SU-DHL-6 (cell line): Measurements from ENCODE around the gene ACO2.
A peak's percentile ranks its signal among the peaks of the same experiment; 100 is the strongest.

Experiments used
- H2AFZ ChIP-seq: fragments of 200-600 bp; sonication (generic); 2 replicates; pipeline ENCODE4 v1.6.1; 2014; ENCODE audit warnings: low read depth, mild to moderate bottlenecking, moderate library complexity, mixed read lengths, antibody characterized with exemption, low read length; ENCODE audit not compliant: severe bottlenecking
- H3F3A ChIP-seq: fragments of 200-600 bp; shearing (Covaris generic); 2 replicates; pipeline ENCODE4 v1.6.0; 2016; ENCODE audit warnings: antibody characterized with exemption, mild to moderate bottlenecking; ENCODE audit not compliant: insufficient read depth
- H3K27ac ChIP-seq: fragments of 200-600 bp; sonication (generic); 2 replicates; pipeline ENCODE4 v1.5.1; 2016; ENCODE audit warnings: low read depth, mild to moderate bottlenecking, low read length, moderate library complexity, mixed read lengths
- H3K27me3 ChIP-seq: fragments of 200-600 bp; sonication (generic), shearing (Covaris generic); 2 replicates; pipeline ENCODE4 v1.6.0; 2014; ENCODE audit warnings: mild to moderate bottlenecking, low read length
- H3K36me3 ChIP-seq: fragments of 200-600 bp; sonication (generic); 2 replicates; pipeline ENCODE4 v1.6.1; 2014; ENCODE audit warnings: mild to moderate bottlenecking, low read length, mixed read lengths
- H3K4me2 ChIP-seq: fragments of 300-600, 200-600 bp; shearing (Covaris generic), sonication (generic); 2 replicates; pipeline ENCODE4 v1.6.0; 2014; ENCODE audit warnings: low read length, low read depth, mild to moderate bottlenecking; ENCODE audit not compliant: poor library complexity, severe bottlenecking
- H3K4me3 ChIP-seq: fragments of 200-600 bp; sonication (generic); 2 replicates; pipeline ENCODE4 v1.5.1; 2014; ENCODE audit warnings: antibody characterized with exemption, low read length, mild to moderate bottlenecking, mixed read lengths; ENCODE audit not compliant: insufficient read depth, poor library complexity, severe bottlenecking
- H3K79me2 ChIP-seq: fragments of 200-600 bp; sonication (generic); 2 replicates; pipeline ENCODE4 v1.6.1; 2014; ENCODE audit warnings: mild to moderate bottlenecking, low read length, moderate library complexity; ENCODE audit not compliant: insufficient read depth
- H3K9ac ChIP-seq: fragments of 200-600 bp; sonication (generic); 2 replicates; pipeline ENCODE4 v1.7.0; 2014; ENCODE audit warnings: mild to moderate bottlenecking, low read length
- H3K9me2 ChIP-seq: fragments of 200-600 bp; sonication (generic); replicated peaks from 2 replicates; pipeline ENCODE4 v1.6.1; 2014; ENCODE audit warnings: low read length; ENCODE audit not compliant: insufficient read depth
- H3K9me3 ChIP-seq: fragments of 200-600 bp; sonication (generic); 2 replicates; pipeline ENCODE4 v1.6.1; 2014; ENCODE audit warnings: low read length, mixed read lengths; ENCODE audit not compliant: insufficient read depth
- H4K20me1 ChIP-seq: fragments of 200-600 bp; sonication (generic); 2 replicates; pipeline ENCODE4 v1.6.1; 2014; ENCODE audit warnings: low read depth, mild to moderate bottlenecking, antibody characterized with exemption, low read length, moderate library complexity, mixed read lengths
- EZH2phosphoT487 ChIP-seq: fragments of 200-600 bp; sonication (generic), shearing (Covaris generic); conservative IDR thresholded peaks from 2 replicates; pipeline ENCODE4 v1.6.1; 2018; ENCODE audit warnings: mild to moderate bottlenecking, antibody characterized with exemption, low read length, moderate library complexity, mixed read lengths
- TF ChIP-seq, protein P1 (sequence below): fragments of 200-600 bp; sonication (generic); IDR thresholded peaks from one replicate; pipeline ENCODE4 v1.5.1; 2017; ENCODE audit warnings: antibody characterized with exemption, mild to moderate bottlenecking, low read length, moderate library complexity; ENCODE audit not compliant: insufficient read depth, poor library complexity, severe bottlenecking

Gene ACO2

DNA sequence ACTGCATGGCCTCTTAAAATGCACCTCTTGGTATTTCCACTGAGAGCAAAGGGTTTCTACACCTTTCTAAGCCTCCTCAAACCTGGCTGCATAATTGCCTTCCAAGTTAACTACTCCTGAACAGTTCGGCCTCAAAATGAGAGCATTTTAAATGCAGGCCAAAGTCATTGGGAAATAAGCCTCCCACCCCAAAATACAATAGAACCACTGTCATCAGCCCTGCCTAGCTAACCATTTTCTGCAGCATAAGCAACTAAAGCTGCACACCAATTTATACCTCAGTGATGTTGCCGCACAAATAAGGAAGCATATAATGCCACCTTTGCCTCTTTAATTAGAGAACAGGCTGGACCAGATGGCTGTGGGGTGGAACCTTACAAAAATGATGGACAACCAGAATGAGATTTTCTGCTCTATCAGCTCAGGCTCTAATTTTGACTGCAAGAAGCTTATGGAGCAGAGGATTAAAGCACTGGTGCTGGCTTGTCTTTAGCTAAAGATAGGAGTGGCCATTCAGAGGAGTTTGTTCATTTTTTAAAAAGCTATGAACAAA, 26.6 kb upstream of the ACO2 start:
- Histone ChIP-seq H3F3A (peaks cover 25% of the 10 kb centered on the region), H3K9me2 (no peaks in the 10 kb centered on the region), H3K9me3 (no peaks in the 10 kb centered on the region), H3K79me2 (peaks cover 79% of the 10 kb centered on the region), H3K4me2 (no peak overlapping the region), H3K27me3 (no peaks in the 10 kb centered on the region), H3K27ac (peak overlapping the region; percentile 0; the same call in 1 of the 2 replicates), H4K20me1 (no peaks in the 10 kb centered on the region), H3K4me3 (no peak overlapping the region), H2AFZ (no peak overlapping the region), H3K36me3 (no peaks in the 10 kb centered on the region), H3K9ac (no peak overlapping the region)
- TF ChIP-seq EZH2phosphoT487: no peak
- TF ChIP-seq, protein P1, sequence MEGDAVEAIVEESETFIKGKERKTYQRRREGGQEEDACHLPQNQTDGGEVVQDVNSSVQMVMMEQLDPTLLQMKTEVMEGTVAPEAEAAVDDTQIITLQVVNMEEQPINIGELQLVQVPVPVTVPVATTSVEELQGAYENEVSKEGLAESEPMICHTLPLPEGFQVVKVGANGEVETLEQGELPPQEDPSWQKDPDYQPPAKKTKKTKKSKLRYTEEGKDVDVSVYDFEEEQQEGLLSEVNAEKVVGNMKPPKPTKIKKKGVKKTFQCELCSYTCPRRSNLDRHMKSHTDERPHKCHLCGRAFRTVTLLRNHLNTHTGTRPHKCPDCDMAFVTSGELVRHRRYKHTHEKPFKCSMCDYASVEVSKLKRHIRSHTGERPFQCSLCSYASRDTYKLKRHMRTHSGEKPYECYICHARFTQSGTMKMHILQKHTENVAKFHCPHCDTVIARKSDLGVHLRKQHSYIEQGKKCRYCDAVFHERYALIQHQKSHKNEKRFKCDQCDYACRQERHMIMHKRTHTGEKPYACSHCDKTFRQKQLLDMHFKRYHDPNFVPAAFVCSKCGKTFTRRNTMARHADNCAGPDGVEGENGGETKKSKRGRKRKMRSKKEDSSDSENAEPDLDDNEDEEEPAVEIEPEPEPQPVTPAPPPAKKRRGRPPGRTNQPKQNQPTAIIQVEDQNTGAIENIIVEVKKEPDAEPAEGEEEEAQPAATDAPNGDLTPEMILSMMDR: no peak

DNA sequence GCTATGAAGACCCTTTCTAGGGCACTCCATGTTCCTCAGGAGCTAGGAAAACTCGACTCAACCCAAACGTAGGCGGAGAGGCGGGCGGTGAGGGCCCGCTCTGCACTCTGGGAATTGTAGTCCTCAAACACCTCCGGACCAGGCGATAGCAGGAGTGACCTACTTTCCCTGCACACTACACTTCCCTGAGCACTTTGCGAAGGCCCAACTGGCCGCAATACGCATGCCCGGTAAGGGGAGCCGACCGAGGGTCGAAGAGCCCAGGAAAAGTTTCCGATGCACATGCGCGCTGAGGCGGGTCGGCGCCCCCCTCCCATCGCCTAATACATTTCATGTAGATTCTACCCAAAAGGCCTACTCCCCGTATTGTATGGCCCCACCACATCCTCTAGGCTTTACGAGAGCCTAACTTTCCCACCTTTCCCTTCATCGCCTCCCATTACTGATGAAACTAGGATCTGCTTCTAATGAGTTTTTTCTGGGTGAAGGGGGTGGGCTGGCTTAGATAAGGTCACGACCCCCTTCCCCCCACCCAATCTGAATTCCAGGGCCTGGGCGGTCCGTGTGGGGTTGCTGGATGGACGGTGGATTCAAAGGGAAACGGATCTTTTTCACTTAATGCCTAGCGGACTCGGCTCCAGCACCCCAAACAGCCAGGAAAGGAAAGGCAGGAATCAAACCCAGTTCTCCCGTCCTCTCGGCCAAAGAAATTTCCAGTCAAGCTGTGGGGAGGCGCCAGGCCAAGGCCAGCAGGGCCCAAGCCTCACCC, 24.4 kb upstream of the ACO2 start:
- H3K4me3 ChIP-seq: peak overlapping the region; percentile 98
- H3K9me2 ChIP-seq: no peaks in the 10 kb centered on the region
- H3K79me2 ChIP-seq: peaks cover 69% of the 10 kb centered on the region
- H3K36me3 ChIP-seq: no peaks in the 10 kb centered on the region
- H3K9ac ChIP-seq: peak overlapping the region; percentile 92
- peak overlapping the region; percentile 42 for H2AFZ ChIP-seq
- peak overlapping the region; percentile 99 for H3K4me2 ChIP-seq
- H3F3A ChIP-seq: peaks cover 40% of the 10 kb centered on the region
- TF ChIP-seq, protein P1: no peak
- TF ChIP-seq EZH2phosphoT487: no peak
- no peaks in the 10 kb centered on the region for H3K9me3 ChIP-seq
- no peaks in the 10 kb centered on the region for H4K20me1 ChIP-seq
- H3K27me3 ChIP-seq: no peaks in the 10 kb centered on the region
- H3K27ac ChIP-seq: peak overlapping the region; percentile 92

DNA sequence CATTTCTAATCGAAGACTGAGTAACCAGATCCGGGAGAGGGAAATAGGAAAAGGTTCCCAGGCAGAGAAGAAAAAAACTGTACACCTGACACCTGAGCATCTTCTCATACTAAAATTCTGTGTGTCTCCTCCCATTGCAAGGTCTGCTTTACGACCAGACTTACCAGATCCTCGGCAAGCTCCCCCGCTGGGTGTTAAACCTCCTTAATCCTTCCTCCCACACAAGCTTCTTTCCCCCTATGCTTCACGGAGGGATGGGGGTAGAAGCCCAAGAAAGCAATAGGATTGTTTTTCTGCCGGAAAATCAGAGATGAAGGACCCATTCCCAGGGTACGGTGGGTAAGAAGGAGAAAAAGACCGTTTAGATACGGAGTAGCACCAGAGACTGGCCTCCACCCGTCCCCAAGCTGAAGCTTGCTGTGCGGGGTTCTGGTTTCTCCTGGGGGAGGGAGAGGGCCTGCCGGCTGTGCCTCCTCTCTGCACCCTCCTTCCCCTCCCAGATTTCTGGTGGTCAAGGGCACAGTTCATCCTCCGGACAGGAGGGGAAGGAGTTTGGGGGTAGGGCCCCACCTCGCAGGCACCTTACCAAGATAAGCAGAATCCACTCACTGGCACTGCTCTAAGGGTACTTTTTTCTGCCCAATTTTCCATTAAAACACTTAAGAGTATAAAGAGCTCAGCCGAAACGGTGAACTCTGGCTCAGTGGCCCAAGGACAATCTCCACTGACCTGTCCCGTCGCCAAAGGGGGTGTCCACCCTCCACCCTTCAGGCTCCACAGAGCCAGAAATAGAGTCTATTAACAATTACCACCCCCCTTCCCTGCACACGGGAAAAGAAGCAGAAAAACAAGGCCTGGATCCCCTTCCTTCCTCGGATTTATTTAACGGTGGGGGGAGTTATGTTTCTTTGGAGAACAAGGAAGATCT, 23.5 kb upstream of the ACO2 start:
- Histone ChIP-seq H3K9ac (peak overlapping the region; percentile 92), H2AFZ (peak overlapping the region; percentile 42), H3K36me3 (no peaks in the 10 kb centered on the region), H4K20me1 (no peaks in the 10 kb centered on the region), H3K27ac (peak overlapping the region; percentile 92), H3K4me3 (peak overlapping the region; percentile 98), H3K79me2 (peaks cover 61% of the 10 kb centered on the region), H3F3A (peaks cover 41% of the 10 kb centered on the region), H3K9me3 (no peaks in the 10 kb centered on the region), H3K27me3 (no peaks in the 10 kb centered on the region), H3K9me2 (no peaks in the 10 kb centered on the region), H3K4me2 (peak overlapping the region; percentile 99)
- TF ChIP-seq EZH2phosphoT487: no peak
- TF ChIP-seq, protein P1: no peak
